Measurements from ENCODE around the gene SRGN.

SRGN gene

DNA sequence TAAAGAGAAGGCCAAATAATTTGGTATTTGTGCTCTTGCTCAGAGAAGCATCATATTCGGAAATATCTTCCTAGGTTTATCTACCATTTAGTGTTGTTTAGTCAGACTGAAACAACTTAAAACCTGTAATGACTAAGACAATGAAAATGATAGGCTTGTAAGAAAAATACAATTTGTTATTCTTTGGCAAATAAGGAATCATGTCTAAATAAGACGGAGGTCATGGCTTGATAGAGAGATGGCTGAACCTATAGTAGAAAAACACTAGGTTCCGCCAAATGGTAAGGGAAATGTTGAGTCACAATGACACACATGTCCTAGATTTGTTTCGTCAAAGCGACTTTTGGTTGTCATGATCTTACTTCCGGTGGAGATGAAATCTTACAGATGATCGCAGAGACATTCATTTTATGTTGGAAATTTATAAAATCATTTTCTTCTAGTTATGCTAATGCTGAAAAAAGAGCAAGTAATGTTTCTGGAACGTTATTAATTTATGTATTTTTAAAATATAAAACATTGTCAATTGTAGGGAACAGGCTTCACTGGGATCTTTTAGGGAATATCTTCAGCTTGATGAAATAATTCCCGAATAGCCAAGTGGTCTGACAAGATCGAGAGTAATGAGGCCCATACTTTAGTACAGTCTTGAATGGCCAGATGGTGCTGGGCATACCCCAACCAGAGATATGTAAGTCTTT lies 1.0 kb downstream of the SRGN start:
- in situ Hi-C loops (cut with HindIII; ENCODE audit: low sequenced_read_pairs) = no loop called here

DNA sequence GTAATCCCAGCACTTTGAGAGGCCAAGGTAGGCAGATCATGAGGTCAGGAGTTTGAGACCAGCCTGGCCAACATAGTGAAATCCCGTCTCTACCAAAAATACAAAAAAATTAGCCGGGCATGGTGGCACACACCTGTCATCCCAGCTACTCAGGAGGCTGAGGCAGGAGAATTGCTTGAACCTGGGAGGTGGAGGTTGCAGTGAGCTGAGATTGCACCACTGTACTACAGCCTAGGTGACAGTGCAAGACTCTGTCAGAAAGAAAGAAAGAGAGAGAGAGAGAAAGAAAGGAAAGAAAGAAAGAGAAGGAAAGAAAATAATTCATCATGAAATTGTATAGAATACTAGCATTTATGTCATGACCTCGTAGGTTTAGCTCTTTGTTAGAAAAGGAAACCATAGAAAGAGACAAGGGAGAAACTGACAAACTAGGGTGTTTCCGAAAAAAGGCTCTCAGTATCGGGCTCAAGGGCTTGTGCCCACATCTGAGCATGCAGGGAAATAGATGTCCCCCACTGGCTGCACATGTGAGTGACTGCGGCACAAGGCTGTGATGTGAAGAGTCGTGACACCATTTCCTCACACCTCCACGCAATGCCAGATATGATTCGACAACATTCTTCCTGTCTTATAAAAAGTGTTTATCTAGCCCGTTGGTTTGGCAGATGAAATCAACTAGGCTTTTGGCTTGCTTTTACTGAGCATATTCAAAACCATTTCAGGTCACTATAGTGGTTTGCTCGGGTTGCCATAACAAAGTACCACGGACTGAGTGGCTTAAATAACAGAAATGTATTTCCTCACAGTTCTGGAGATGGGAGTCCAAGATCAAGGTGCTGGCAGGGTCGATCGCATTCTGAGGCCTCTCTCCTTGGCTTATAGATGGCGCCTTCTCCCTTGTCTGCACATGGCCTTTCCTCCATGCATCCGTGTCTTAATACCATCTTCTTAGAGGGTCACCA lies 2.0 kb downstream of the SRGN start:
- in situ Hi-C loops (cut with HindIII; ENCODE audit: low sequenced_read_pairs) = loop anchor here (5.0 kb wide), 1 partner anchor 78 kb away; no protein-coding TSS in a partner anchor

DNA sequence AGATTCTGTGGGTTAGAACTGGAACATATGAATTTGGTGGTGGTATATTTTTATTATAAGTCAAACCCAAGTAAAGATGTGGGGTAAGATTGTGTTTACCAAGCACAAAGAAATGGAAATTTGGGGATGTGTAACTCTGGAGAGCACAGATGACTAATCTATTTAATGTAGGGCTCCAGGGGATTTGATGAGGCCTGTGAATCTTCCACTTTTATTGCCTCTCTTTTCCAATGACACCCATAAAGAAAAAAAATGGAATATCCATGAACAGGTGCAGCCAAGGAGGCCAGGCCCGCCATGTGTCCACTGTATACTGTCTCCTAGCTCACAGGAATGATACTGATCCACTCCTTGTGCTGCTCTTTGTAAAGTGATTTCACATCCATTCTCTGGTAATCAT lies 2.8 kb downstream of the SRGN start:
- in situ Hi-C loops (cut with HindIII; ENCODE audit: low sequenced_read_pairs) = loop anchor here (5.0 kb wide), 1 partner anchor 78 kb away; no protein-coding TSS in a partner anchor

DNA sequence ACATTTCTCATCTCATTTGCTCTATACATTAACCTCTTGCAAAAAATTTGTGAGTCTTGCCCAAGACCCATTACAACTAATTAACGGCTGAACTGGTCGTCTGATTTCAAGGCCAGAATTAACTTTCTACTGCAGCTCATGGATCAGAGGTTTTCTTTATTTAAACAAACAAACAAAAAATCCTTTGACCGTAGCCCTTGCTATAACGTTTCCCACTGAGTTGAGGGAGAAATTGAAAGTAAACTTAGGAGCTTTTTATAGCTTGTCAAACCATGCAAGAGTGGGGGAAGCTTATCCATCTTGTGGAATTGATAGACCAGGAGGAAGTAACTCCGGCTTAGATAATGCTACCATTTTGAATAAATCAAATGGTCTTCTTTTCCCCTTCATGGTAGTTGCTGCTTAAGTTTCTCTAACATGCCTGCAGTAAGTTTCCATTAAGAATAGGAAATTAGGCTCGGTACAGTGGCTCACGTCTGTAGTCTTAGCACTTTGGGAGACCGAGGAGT lies 3.3 kb downstream of the SRGN start:
- in situ Hi-C loops (cut with HindIII; ENCODE audit: low sequenced_read_pairs) = loop anchor here (5.0 kb wide), 1 partner anchor 79 kb away; no protein-coding TSS in a partner anchor

DNA sequence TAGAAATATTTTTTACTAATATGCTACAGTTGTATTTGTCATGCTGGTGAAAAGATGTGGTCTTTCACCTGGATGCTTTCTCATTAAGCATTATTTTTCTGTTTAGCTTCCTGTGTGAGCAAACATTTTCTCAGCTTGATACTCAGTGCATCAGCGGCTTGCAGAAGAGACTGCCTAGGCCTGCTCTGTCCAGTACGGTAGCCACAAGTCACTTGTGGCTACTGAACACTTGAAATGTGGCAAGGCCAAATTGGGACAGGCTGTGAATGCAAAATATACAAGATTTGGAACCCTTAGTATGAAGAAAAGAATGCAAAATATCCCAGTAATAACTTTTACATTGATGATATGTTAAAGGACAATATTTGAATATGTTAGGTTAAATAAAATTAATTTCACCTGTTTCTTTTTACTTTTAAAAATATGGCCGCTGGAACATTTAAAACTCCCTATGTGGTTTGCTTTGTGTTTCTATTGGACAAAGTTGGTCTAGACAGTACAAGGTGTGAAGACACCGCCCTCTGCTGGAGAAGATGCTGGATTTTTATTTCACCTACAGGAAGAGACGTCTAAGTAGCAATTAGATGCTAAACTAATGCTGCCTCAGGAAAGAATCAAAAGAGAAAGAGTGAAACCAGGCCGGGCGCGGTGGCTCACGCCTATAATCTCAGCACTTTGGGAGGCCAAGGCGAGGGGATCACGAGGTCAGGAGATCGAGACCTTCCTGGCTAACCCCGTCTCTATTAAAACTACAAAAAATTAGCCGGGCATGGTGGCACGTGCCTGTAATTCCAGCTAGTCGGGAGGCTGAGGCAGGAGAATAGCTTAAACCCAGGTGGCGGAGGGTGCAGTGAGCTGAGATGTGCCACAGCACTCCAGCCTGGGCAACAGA lies 5.3 kb downstream of the SRGN start:
- in situ Hi-C loops (cut with HindIII; ENCODE audit: low sequenced_read_pairs) = loop anchor here (5.0 kb wide), 1 partner anchor 81 kb away; no protein-coding TSS in a partner anchor

DNA sequence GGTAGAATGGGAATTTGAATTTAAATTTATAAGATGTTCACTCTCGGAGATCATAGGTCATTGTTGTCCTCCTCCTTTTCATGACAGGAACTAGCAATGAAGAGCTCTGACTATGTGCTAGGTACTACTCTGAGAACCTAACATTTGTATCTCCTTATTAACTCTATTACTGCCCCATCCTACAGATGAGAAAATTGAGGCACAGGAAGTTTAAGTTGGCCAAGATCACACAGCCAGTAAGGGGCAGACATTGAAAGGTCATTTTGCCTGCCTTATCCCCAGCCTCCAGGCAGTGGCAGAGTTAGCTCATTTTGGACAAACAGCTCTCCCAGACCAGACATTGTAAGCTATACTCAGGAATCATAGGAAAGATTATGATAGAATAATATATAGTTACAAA lies 6.0 kb downstream of the SRGN start:
- in situ Hi-C loops (cut with HindIII; ENCODE audit: low sequenced_read_pairs) = loop anchor here (5.0 kb wide), 1 partner anchor 82 kb away; no protein-coding TSS in a partner anchor

DNA sequence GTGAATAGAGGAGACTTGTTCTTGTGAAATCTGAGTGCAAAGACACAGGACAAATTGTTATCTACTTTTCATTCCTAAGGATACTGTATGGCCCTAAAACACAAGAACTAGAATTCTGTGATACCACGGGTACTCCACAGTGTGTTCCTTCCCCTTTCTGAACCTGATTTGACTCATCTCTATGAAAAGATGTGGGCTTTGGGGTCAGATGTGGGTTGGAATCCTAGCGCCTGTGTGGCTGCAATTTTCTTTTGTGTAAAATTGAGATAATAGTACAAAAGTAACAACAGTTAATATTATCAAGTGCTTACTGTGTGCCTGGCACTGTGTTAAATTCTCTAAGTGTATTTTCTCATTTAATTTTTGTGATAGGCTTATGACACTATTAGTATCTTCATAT lies 8.1 kb downstream of the SRGN start:
- in situ Hi-C loops (cut with HindIII; ENCODE audit: low sequenced_read_pairs) = no loop called here

DNA sequence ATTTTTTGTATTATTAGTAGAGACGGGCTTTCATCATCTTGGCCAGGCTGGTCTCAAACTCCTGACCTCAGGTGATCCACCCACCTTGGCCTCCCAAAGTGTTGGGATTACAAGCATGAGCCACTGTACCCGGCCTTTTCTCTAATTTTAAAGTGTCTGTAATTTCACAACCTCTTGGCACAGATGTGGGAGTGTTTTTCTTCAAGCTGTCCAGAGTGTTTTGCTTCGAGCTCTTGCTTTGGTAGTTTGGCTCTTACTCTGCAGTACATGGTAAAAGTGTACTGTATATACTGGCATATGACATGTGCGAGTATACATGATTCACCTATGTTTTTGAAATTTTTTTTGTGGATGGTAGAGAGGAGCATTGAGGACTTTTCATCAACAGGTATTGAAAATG lies 9.8 kb downstream of the SRGN start:
- in situ Hi-C loops (cut with HindIII; ENCODE audit: low sequenced_read_pairs) = no loop called here

DNA sequence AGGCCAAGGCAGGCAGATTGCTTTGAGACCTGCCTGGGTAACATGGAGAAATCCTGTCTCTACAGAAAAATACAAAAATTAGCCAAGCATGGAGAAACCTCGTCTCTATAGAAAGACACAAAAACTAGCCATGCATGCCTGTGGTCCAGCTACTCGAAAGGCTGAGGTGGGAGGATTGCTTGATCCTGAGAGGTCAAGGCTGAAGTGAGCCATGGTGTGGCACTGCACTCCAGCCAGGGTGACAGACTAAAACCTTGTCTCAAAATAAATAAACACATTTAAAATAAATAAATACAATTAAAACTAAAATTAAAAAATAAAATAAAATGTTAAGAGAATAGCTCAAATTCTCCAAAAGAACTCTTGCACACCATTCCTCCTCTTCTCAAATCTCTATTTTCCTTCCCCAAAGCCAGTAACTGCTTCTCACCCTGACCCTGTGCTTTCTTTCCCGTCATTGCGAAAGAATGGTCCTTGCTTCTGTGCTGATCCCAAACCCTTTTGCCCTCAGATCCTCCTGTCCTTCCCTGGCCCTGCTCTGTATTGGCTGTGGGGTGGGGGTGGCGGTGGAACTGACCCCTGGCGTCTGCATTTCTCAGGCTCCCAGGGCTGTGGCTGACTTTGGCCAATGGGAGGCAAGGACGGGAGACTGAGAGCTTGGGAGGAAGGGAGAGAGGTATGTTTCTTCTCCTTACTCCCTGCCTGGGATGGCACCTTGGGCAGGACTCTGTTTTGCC lies 12.4 kb downstream of the SRGN start:
- in situ Hi-C loops (cut with HindIII; ENCODE audit: low sequenced_read_pairs) = loop anchor here (5.0 kb wide), 1 partner anchor 63 kb away; no protein-coding TSS in a partner anchor

DNA sequence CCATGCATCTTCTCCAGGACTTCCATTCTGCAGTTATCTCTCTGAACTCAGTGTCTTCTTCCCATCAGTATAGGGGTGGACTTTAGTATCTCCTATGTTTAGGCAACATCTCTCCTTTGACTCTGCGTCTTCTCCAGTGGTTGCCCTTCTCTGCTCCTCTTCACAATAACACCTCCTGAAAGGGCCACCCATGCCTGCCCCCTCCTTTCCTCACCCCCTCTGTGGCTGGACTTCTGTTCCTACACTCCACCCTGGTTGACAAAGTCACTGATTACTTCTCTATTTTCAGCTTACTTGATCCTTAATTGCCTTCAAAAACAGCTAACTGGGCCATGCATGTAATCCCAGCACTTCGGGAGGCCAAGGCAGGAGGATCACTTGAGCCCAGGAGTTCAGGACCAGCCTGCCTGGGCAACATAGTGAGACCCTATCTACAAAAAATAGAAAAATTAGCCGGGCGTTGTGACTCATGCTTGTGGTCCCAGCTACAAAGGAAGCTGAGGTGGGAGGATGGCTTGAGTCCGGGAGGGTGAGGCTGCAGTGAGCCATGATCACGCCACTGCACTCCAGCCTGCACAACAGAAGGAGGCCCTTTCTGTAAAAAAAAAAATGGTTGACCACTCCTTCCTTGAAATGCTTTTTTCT lies 13.7 kb downstream of the SRGN start:
- in situ Hi-C loops (cut with HindIII; ENCODE audit: low sequenced_read_pairs) = loop anchor here (5.0 kb wide), 1 partner anchor 64 kb away; no protein-coding TSS in a partner anchor

DNA sequence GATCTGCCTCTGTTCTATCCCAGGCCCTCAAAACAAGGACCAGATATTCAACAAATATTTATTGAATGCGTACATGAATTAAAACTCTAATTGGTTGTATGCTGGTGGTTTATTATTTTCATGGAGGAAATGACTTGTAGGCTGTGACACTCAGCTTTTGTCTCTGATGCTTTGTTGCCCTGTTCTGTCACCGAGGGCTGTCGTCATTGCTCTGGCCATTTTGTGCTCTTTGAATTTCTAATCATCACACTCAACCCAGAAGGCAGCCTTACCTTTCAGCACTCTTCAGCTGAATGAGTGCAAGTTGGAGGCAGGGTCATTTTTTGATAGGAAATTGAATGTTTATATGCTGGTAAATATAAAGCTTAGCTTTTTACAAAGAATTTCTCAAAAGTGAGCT lies 14.5 kb downstream of the SRGN start:
- in situ Hi-C loops (cut with HindIII; ENCODE audit: low sequenced_read_pairs) = loop anchor here (5.0 kb wide), 1 partner anchor 65 kb away; no protein-coding TSS in a partner anchor

DNA sequence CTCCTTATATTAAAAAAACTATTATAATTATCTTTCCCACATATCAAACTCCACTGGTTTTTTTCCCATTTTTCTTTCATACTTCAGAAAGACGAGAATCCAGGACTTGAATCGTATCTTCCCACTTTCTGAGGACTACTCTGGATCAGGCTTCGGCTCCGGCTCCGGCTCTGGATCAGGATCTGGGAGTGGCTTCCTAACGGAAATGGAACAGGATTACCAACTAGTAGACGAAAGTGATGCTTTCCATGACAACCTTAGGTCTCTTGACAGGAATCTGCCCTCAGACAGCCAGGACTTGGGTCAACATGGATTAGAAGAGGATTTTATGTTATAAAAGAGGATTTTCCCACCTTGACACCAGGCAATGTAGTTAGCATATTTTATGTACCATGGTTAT lies 15.9 kb downstream of the SRGN start:
- in situ Hi-C loops (cut with HindIII; ENCODE audit: low sequenced_read_pairs) = loop anchor here (5.0 kb wide), 1 partner anchor 66 kb away; no protein-coding TSS in a partner anchor

DNA sequence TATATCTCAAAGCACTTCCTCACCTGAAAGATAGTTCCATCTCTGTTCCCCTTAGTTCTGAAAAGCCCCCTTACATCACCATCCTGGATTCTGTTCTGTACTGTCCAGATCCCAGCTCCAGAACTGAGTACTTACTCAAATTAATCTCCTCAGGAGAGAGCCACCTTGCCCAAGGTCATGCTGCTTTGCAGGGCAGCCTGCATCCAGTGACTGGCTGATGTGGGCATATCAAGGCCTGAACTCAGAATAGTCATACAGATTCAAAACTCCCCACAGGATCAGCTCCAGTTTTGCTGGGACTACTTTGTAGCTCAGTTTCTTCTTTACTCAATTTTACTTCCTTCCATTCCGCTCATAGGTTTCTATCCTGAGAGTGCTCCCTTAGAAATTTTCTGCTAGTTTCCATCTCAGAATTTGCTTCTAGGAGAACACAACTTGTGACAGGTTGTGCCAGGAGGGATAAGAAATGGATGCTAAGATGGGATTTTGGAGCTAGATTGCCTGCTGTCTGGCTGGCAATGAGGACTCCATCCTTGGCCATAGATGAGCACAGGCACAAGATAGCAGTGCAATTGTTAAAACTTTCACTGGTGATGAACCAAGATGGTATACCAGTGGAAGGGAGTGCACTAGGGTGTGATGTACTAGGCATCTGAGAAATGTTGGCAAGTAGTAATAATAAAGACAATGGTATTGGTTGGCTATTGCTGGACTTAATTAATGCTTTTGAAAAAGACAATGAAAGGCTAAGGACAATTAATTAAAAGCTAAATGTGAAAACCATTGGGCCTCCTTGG lies 17.3 kb downstream of the SRGN start:
- in situ Hi-C loops (cut with HindIII; ENCODE audit: low sequenced_read_pairs) = loop anchor here (5.0 kb wide), 1 partner anchor 68 kb away; no protein-coding TSS in a partner anchor

DNA sequence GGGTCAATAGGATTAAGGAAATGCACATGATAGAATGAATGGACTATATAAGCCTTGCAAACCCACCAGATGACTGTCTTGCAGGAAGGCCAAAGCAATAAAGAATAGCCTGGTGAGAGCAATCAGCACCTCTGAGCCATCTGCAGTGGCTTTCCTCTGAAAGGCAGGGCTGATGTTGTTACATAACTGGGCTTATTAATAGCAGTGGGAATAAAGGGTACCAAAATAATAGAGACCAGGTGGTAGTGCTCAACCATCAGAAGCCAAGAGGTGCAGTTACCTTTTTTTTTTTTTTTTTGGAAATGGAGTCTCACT lies 19.2 kb downstream of the SRGN start:
- in situ Hi-C loops (cut with HindIII; ENCODE audit: low sequenced_read_pairs) = no loop called here

DNA sequence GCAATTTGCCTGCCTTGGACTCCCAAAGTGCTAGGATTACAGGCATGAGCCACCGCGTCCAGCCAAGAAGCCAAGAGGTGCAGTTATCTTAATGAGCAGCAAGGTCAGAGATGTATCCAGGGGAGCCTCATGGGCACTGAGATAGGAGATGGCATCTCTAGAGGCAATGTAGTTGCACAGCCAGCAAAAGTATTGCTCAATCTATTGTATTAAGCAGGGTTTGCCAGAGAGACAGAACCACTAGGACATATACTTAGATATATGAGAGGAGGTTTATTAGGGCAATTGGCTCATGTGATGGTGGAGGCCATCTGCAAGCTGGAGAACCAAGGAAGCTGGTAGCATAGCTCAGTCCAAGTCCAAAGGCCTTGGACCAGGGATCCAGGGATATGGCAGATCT lies 19.8 kb downstream of the SRGN start:
- in situ Hi-C loops (cut with HindIII; ENCODE audit: low sequenced_read_pairs) = no loop called here

DNA sequence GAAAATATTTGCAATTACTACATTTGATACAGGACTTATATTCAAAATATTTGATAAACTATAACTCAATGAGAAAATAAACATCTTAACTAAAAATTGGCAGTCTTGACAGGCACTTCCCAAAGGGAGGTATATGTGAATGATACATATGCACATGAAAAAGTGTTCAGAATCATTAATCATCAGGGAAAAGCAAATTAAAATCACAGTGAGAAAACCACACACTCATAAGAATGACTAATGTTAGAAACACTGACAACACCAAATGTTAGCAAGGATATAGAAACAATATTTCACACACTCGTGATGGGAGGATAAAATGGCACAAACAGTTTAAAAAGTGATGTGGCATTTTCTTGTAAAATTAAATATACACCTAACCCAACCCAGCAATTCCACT lies 32.0 kb downstream of the SRGN start:
- in situ Hi-C loops (cut with HindIII; ENCODE audit: low sequenced_read_pairs) = no loop called here

DNA sequence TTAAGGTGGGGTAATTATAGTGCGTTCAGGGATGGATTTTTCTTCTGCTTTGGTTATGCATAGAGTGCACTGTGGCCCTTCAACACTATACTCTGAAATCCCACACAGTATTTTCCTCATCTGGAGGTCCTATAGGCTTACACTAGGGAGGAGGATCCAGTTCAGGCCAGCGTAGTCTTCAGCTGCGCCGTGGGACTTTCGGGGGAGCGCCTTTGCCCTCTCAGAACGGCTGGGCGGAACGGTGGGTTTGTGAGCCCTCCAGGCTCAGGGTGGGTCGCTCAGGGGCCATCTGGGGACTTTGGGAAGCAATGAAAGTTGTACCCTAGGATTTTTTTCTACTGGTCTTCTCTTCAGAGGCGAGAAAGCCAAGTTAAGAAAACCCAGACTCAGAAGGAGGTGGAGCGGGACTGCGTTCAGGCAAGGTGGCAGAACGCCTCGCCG lies 35.4 kb downstream of the SRGN start:
- in situ Hi-C loops (cut with HindIII; ENCODE audit: low sequenced_read_pairs) = no loop called here
